ENCODE results near the gene UGT2A3.
A peak's percentile ranks its signal among the peaks of the same experiment; 100 is the strongest.

UGT2A3 gene

DNA sequence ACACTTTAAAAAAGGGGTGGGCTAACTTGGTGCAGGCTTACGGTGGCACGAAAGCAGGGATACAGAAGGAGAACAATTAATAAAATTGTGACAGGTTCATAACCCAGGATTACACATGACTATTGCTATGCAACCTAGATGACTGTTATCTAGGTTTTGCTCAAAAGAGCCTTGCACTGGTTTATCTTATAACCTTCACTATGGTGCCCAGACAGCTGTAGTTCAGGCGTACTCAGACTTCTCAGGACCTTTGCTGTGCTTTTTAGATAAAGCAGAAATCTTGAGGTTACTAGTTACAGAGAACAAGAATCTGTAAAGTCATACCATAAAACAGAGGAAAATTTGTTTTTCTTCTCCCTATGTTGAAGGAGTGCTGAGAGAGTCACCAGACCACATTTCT, 44.4 kb downstream of the UGT2A3 start:
- TF ChIP-seq, protein P1, sequence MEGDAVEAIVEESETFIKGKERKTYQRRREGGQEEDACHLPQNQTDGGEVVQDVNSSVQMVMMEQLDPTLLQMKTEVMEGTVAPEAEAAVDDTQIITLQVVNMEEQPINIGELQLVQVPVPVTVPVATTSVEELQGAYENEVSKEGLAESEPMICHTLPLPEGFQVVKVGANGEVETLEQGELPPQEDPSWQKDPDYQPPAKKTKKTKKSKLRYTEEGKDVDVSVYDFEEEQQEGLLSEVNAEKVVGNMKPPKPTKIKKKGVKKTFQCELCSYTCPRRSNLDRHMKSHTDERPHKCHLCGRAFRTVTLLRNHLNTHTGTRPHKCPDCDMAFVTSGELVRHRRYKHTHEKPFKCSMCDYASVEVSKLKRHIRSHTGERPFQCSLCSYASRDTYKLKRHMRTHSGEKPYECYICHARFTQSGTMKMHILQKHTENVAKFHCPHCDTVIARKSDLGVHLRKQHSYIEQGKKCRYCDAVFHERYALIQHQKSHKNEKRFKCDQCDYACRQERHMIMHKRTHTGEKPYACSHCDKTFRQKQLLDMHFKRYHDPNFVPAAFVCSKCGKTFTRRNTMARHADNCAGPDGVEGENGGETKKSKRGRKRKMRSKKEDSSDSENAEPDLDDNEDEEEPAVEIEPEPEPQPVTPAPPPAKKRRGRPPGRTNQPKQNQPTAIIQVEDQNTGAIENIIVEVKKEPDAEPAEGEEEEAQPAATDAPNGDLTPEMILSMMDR (IDR thresholded peaks at IDR 0.05), result no peak

DNA sequence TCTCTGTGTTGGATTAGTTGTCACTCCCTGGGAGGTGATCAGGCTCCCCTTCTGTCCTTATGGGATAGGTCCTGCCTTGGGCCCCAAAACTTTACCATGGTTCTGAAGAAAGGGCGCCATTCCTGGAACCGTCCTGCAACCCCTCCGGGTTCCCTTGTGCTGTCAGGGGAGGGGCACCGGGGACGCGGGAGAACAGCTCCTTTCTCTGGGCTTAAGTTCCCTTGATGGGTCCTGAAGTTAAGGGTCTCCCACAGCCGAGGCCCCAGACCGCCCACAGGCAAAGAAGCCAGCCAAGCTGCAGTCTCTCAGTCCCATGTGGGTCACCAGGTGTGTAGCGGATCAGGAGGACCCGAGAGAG, 44.8 kb downstream of the UGT2A3 start:
- TF ChIP-seq, protein P1 (IDR thresholded peaks at IDR 0.05), result no peak

DNA sequence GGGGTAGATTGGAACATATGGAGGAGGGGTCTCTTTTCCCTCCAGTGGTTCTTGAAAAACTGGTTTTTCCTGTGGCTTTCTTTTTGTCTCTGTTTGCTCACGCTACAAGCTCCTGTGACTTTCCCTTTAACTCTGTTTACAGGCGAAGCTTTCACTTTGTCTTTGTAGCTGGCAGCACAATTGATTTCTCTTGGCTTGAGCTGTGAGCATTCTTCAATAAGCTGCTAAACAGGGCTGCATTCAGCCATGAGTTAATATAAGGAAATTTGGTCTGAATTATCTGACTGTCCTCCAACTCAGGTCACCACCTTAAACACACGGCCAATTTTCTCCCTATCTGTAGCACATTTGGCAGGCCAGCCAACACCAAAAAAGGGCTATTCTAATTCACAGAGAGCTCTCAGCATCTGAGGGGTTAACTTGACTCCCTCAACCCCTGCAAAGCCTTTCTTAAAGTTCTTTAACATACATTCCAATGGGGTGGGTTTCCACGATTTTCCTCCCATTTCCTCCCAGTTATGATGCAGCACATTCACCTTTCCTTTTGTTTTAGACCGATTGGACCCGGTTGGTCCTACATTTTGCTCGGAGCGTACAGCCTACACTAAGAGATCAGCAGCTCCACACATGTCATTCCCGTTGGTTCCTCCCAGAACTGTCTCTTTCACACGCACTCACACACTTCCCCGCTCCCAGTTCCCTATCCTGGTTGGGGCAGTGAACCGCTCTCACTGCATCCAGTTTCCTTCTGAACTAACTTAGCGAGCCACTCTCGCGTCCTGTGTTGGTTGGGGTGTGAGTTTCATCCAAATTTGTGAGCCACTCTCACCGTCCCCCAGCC, 45.4 kb downstream of the UGT2A3 start:
- TF ChIP-seq, protein P1 (IDR thresholded peaks at IDR 0.05), result no peak

DNA sequence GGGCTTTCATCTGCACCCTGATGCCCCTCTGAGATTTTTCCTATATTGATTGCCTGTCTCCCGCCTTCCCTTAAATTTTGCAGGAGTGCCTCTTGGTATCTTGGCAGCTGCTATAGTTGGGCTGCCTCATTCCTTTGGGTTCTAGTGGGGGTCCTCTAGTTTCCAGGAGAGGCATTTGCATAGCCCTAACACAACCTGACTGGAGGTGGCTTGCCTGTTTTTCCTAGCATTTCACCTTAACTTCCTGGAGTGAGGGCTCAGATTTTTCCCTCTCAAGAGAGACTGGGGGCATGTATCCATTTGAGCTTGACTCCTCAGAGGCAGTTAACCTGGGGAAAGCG, 46.0 kb downstream of the UGT2A3 start:
- TF ChIP-seq, protein P1 (IDR thresholded peaks at IDR 0.05), result no peak

DNA sequence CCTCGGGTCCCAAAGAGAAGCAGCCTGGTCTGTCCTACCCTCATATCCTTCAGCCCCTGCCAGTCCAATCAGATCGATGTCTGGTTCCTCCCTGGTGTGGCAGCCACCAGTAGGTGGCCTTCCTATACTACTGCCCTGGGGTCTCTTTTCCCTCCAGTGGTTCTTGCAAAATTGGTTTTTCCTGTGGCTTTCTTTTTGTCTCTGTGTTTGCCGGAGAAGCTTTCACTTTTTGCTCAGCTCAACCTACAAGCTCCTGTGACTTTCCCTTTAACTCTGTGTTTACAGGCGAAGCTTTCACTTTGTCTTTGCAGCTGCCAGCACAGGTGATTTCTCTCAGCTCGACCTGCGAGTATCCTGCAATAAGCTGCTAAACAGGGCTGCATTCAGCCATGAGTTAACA, 46.8 kb downstream of the UGT2A3 start:
- TF ChIP-seq, protein P1 (IDR thresholded peaks at IDR 0.05), result peak; percentile 10; the same call in 1 of the 2 replicates

DNA sequence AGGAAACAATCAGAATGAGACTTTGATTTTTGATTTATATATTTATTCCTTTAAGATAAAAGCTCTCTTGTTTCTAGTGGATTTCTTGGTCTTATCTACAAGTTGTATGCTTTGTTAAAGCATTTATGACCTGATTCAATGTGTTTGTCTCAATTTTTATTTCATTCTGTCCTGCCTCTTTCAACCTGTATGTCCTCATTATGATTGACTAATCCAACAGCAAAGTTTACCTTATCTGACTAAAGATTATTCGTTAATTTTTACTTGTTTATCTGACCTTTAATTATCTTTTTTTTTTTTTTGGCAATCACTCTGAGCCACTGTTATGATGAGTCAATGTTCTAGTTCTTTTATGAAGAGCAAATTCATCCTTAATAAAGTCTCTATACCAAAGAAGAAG, 54.9 kb downstream of the UGT2A3 start:
- TF ChIP-seq, protein P1 (IDR thresholded peaks at IDR 0.05), result no peak

DNA sequence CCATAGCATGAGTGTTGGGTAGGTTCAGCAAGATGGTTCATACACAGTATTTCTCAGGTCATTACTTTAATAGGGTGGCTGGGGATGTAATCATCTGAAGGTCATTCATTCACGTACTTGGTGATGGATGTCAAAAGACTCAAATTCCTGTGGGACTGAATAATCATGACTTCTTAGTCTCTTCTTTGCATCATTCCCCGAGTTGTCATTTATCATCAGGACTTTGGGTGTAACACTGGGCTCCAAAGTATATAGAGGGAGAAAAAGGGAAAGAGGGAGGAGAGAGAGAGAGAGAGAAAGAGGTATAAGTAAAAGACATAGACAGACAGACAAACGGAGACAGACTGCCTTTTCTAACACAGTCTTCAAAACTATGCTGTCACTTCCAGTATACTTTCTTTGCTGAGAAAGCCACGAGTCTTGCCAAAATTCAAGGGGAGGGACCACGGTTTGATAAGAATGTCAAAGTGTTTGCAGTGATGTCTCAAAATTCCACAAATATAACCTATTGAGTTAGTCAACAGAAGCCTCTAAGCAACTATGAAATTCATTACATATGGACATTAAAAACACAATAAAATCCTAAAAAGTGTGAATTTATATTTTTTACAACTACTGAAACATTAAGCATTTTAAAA, 55.9 kb downstream of the UGT2A3 start:
- TF ChIP-seq, protein P1 (IDR thresholded peaks at IDR 0.05), result no peak
